Panc1 (cell line): Measurements from ENCODE around the gene FKBP6. TPM values are rescaled to one million over a fixed set of nuclear protein-coding genes. Genes with fewer than 3 reads are reported as not detected.

ENCODE experiments used
- ATAC-seq: fragments of 200-7000 bp; cut with Tn5 transposase; 2 replicates; pipeline ENCODE4 v1.9.1; 2020; ENCODE audit warnings: mild to moderate bottlenecking, moderate library complexity
- BruUV-seq: library from RNA; stranded (reverse); fragments of 400-500 nt; replicated peaks from 2 replicates; lab custom pipeline; 2021; lab: Mats Ljungman, UMichigan
- CTCF ChIA-PET: fragments of 300-600 bp; sonication (Branson Sonifier 250); formaldehyde crosslinking; loops from one replicate; lab custom pipeline; 2022; ENCODE audit warnings: antibody characterized with exemption; lab: Charles Lee
- POLR2A ChIA-PET: fragments of 300-600 bp; sonication (Branson Sonifier 250); formaldehyde crosslinking; loops from one replicate; lab custom pipeline; 2022; ENCODE audit warnings: antibody characterized with exemption; lab: Charles Lee
- DNase-seq: peaks from one replicate; pipeline ENCODE4 v3.0.0-alpha.2; 2010; ENCODE audit warnings: low read depth, low spot score
- H3K27ac ChIP-seq: 2 replicates; pipeline ENCODE4 v1.5.1; 2011; ENCODE audit warnings: mild to moderate bottlenecking, low read length, inconsistent platforms
- H3K27me3 ChIP-seq: fragments of 200-500 bp; sonication (Bioruptor generic); 2 replicates; pipeline ENCODE4 v1.6.0; 2014; ENCODE audit warnings: low read length, inconsistent platforms; ENCODE audit not compliant: control insufficient read depth, insufficient read depth
- H3K36me3 ChIP-seq: fragments of 200-500 bp; sonication (Bioruptor generic); 2 replicates; pipeline ENCODE4 v1.5.1; 2014; ENCODE audit warnings: inconsistent platforms, mild to moderate bottlenecking, low read length, moderate library complexity; ENCODE audit not compliant: control insufficient read depth, insufficient read depth
- H3K4me1 ChIP-seq: 2 replicates; pipeline ENCODE4 v1.5.1; 2011; ENCODE audit warnings: inconsistent platforms, mild to moderate bottlenecking, low read length, moderate library complexity; ENCODE audit not compliant: control insufficient read depth, insufficient read depth
- H3K4me3 ChIP-seq, 2 experiments: 2 replicates each; pipeline ENCODE4 v1.5.1; 2011 to 2012; ENCODE audit warnings: low read depth in 2 of 2, low read length in 2 of 2, mild to moderate bottlenecking in 2 of 2, inconsistent platforms in 1 of 2, moderate library complexity in 1 of 2
- H3K9me3 ChIP-seq: fragments of 200-500 bp; sonication (Bioruptor generic); 2 replicates; pipeline ENCODE4 v1.5.1; 2014; ENCODE audit warnings: low read depth, mild to moderate bottlenecking, inconsistent platforms, low read length, moderate library complexity; ENCODE audit not compliant: control insufficient read depth, insufficient read depth
- POLR2AphosphoS5 ChIP-seq: IDR thresholded peaks from 2 replicates; pipeline ENCODE4 v1.6.1; 2012; ENCODE audit warnings: mild to moderate bottlenecking, low read depth, low read length, moderate library complexity
- SIN3A ChIP-seq: IDR thresholded peaks from 2 replicates; pipeline ENCODE4 v1.6.1; 2012; ENCODE audit warnings: low read depth, mild to moderate bottlenecking, low read length, moderate library complexity, borderline replicate concordance; ENCODE audit not compliant: insufficient read depth
- TCF7L2 ChIP-seq: IDR thresholded peaks from 2 replicates; pipeline ENCODE4 v1.6.1; 2011; ENCODE audit warnings: mild to moderate bottlenecking, low read depth, low read length, inconsistent platforms
- in situ Hi-C: cut with HindIII; loops from 2 replicates; pipeline ENCODE4 v1.10.0; 2016; ENCODE audit warnings: low sequenced_read_pairs, low pct_unique_long_range_greater_than_20kb
- intact Hi-C: fragments of 100-400 bp; cut with micrococcal nuclease; formaldehyde crosslinking; loops from one replicate; pipeline ENCODE4 v1.10.0; 2022; ENCODE audit not compliant: unreplicated experiment
- total RNA-seq: library from RNA; stranded (reverse); gene quantifications from one replicate; pipeline ENCODE4 v1.2.1, GENCODE V29; 2021; ENCODE audit not compliant: unreplicated experiment
- TF ChIP-seq, protein P1 (sequence below), 2 experiments: IDR thresholded peaks; 2 replicates each; pipeline ENCODE4 v1.6.1; 2011 to 2012; ENCODE audit warnings: low read depth in 2 of 2, control low read depth in 1 of 2, low read length in 1 of 2, mild to moderate bottlenecking in 1 of 2, moderate library complexity in 1 of 2; ENCODE audit not compliant: insufficient read depth in 1 of 2
- TF ChIP-seq, protein P2 (sequence below): fragments of 450-650 bp; IDR thresholded peaks from 2 replicates; pipeline ENCODE4 v1.5.1; 2017; ENCODE audit warnings: mild to moderate bottlenecking

FKBP6 gene
- total RNA-seq, 1 experiment from 2014 or later, result not detected

DNA sequence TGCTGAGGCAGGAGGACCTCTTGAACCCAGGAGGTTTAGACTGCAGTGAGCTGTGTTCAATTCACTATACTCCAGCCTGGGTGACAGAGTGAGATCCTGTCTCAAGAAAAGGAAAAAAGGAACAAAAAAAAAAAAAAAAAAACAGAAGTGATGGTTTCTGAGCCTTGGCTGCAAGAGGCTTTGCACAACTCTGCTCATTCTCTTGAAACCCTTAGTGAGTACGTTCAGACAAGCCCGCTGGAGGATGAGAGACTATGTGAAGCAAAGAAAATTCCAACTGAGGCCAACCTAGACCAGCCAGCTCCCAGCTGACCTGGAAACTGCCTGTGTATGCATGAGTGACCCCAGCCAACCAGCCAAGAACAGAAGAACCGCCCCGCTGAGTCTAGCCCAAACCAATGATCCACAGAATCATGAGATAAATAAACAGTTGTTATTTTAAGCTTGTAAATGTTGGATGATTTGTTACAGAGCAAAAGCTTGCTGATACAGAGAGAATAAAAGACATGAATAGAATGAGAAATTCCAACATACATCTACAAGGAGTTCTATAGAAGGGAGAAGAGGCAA, 55.1 kb downstream of the FKBP6 start:
- TF ChIP-seq, protein P1, sequence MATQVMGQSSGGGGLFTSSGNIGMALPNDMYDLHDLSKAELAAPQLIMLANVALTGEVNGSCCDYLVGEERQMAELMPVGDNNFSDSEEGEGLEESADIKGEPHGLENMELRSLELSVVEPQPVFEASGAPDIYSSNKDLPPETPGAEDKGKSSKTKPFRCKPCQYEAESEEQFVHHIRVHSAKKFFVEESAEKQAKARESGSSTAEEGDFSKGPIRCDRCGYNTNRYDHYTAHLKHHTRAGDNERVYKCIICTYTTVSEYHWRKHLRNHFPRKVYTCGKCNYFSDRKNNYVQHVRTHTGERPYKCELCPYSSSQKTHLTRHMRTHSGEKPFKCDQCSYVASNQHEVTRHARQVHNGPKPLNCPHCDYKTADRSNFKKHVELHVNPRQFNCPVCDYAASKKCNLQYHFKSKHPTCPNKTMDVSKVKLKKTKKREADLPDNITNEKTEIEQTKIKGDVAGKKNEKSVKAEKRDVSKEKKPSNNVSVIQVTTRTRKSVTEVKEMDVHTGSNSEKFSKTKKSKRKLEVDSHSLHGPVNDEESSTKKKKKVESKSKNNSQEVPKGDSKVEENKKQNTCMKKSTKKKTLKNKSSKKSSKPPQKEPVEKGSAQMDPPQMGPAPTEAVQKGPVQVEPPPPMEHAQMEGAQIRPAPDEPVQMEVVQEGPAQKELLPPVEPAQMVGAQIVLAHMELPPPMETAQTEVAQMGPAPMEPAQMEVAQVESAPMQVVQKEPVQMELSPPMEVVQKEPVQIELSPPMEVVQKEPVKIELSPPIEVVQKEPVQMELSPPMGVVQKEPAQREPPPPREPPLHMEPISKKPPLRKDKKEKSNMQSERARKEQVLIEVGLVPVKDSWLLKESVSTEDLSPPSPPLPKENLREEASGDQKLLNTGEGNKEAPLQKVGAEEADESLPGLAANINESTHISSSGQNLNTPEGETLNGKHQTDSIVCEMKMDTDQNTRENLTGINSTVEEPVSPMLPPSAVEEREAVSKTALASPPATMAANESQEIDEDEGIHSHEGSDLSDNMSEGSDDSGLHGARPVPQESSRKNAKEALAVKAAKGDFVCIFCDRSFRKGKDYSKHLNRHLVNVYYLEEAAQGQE (IDR thresholded peaks at IDR 0.05; ENCODE audit: insufficient read depth in 1 of 2, low read depth in 2 of 2, low read length in 1 of 2), result no peak
- TF ChIP-seq TCF7L2 (no peak), POLR2AphosphoS5 (no peak), SIN3A (no peak)
- TF ChIP-seq, protein P2, sequence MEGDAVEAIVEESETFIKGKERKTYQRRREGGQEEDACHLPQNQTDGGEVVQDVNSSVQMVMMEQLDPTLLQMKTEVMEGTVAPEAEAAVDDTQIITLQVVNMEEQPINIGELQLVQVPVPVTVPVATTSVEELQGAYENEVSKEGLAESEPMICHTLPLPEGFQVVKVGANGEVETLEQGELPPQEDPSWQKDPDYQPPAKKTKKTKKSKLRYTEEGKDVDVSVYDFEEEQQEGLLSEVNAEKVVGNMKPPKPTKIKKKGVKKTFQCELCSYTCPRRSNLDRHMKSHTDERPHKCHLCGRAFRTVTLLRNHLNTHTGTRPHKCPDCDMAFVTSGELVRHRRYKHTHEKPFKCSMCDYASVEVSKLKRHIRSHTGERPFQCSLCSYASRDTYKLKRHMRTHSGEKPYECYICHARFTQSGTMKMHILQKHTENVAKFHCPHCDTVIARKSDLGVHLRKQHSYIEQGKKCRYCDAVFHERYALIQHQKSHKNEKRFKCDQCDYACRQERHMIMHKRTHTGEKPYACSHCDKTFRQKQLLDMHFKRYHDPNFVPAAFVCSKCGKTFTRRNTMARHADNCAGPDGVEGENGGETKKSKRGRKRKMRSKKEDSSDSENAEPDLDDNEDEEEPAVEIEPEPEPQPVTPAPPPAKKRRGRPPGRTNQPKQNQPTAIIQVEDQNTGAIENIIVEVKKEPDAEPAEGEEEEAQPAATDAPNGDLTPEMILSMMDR, result no peak
- DNase-seq (no peak), ATAC-seq (no peak)
- no peak overlapping the region for H3K4me3 ChIP-seq
- in situ Hi-C loops, result no loop called here
- 0 out of 2 replicates have a peak, but pooled peaks cover 10% of the 10 kb centered on the region for H3K9me3 ChIP-seq
- no peak overlapping the region for H3K27ac ChIP-seq
- H3K27me3 ChIP-seq, result no peaks in the 10 kb centered on the region
- ChIA-PET CTCF (no interaction called here), POLR2A (no interaction called here)
- intact Hi-C loops, result no loop called here
- no peaks in the 10 kb centered on the region for H3K4me1 ChIP-seq
- BruUV-seq, result no TSS peak
- no peaks in the 10 kb centered on the region for H3K36me3 ChIP-seq

DNA sequence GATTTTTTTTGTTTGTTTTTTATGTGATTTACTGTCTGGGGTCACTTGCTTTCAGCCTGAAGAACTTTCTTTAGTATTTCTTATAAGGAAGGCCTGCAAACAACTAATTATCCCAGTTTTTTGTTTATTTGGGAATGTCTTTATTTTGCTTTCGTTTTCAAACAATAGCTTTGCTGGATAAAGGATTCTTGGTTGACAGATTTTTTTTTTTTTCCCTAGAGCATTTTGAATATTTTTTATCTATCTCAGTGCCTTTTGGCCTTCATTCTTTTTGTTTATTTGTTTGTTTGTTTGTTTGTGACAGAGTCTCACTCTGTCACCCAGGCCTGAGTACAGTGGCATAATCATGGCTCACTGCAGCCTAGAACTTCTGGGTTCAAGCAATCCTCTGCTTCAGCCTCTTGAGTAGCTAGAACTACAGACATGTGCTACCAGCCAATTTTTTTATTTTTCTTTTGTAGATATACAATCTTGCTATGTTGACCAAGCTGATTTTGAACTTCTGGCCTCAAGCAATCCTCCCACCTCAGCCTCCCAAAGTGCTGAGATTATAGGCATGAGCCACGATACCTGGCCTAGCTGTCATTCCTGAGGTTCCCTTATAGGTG, 59.4 kb downstream of the FKBP6 start:
- ChIA-PET POLR2A (interaction anchor here (0.6 to 0.7 kb wide), 4 partner anchors 30 to 1099 kb away, joined by 3 to 8 read pairs (median 4); partner anchors contain the start of gene BAZ1B), CTCF (no interaction called here)
- Histone ChIP-seq H3K36me3 (no peaks in the 10 kb centered on the region), H3K4me1 (no peaks in the 10 kb centered on the region), H3K27ac (no peak overlapping the region), H3K9me3 (0 out of 2 replicates have a peak, but pooled peaks cover 11% of the 10 kb centered on the region), H3K27me3 (no peaks in the 10 kb centered on the region), H3K4me3 (no peak overlapping the region)
- no peak for DNase-seq
- BruUV-seq, result no TSS peak
- intact Hi-C loops (no loop called here), in situ Hi-C loops (no loop called here)
- no peak for ATAC-seq
- TF ChIP-seq POLR2AphosphoS5 (no peak), TCF7L2 (no peak), SIN3A (no peak)
- TF ChIP-seq, protein P2, result no peak
- TF ChIP-seq, protein P1 (IDR thresholded peaks at IDR 0.05; ENCODE audit: insufficient read depth in 1 of 2, low read depth in 2 of 2, low read length in 1 of 2), result no peak
